NT2/D1 (cell line): ENCODE measurements around the gene PRDX1.

Experiments used
- SUZ12 ChIP-seq: IDR thresholded peaks from 2 replicates; pipeline ENCODE4 v1.6.1; 2011; ENCODE audit not compliant: insufficient read length, insufficient read depth; ENCODE audit errors: extremely low read depth
- YY1 ChIP-seq: IDR thresholded peaks from 2 replicates; pipeline ENCODE4 v1.6.1; 2011; ENCODE audit not compliant: insufficient read length, insufficient read depth
- ZNF274 ChIP-seq: IDR thresholded peaks from 2 replicates; pipeline ENCODE4 v1.6.1; 2011; ENCODE audit warnings: mild to moderate bottlenecking, low read depth, low read length

- TF ChIP-seq ZNF274 (no peak), SUZ12 (no peak), YY1 (no peak)
Measured at GRCh38 chr1:45530632-45531135, 9.0 kb upstream of the PRDX1 start.
